Activated T-cell treated with anti-CD3 and anti-CD28 coated beads, Interleukin-2, amount 50 U/mL, for 4 hours (primary cell): ENCODE measurements around the gene GIT2. TPM values are rescaled to one million over a fixed set of nuclear protein-coding genes. Genes with fewer than 3 reads are reported as not detected.
"Not testable (repeated sequence)": the region's sequence is repeated elsewhere in the genome, so short reads cannot be mapped to it uniquely, and the experiment has no call there.

ENCODE experiments used
- ATAC-seq, 2 donors: fragments of 200-7000 bp; cut with Tn5 transposase; one replicate each; pipeline ENCODE4 v1.10.0; 2021
- DNase-seq: peaks from one replicate; pipeline ENCODE4 v3.0.0-alpha.2; 2020
- H3K27me3 Mint-ChIP-seq: one replicate; pipeline ENCODE4 v1.8.0; 2021; ENCODE audit warnings: low read depth, mixed read lengths
- H3K36me3 Mint-ChIP-seq: one replicate; pipeline ENCODE4 v1.8.0; 2022; ENCODE audit warnings: mixed read lengths; ENCODE audit not compliant: insufficient read depth
- H3K4me1 Mint-ChIP-seq: one replicate; pipeline ENCODE4 v1.8.0; 2021; ENCODE audit warnings: low read depth, mixed read lengths
- H3K4me3 Mint-ChIP-seq: one replicate; pipeline ENCODE4 v1.8.0; 2021; ENCODE audit warnings: mild to moderate bottlenecking, moderate library complexity, mixed read lengths
- H3K9me3 Mint-ChIP-seq: one replicate; pipeline ENCODE4 v1.8.0; 2021; ENCODE audit warnings: mixed read lengths
- total RNA-seq, 3 donors: library from RNA; stranded (reverse); gene quantifications; one replicate each; pipeline ENCODE4 v1.2.1, GENCODE V29; 2021

Gene GIT2
- total RNA-seq, 3 donors from 2014 or later: 43.0 to 51.8 (median 49.0) TPM

- peak in 1 of 2 donors; percentile 26 for ATAC-seq
- Mint-ChIP-seq H3K27me3 (no peaks in the 10 kb centered on the region), H3K4me1 (peaks cover 65% of the 10 kb centered on the region), H3K36me3 (peaks cover 11% of the 10 kb centered on the region), H3K4me3 (peak overlapping the region; percentile 19), H3K9me3 (no peaks in the 10 kb centered on the region)
- DNase-seq: no peak
These were observed 16.0 kb upstream of the GIT2 start for GRCh38 chr12:110012137-110012536.

GRCh38 chr12:110010853-110011723 lies 14.9 kb upstream of the GIT2 start:
- peak overlapping the region; percentile 35 for H3K4me3 Mint-ChIP-seq
- no peak for DNase-seq

GRCh38 chr12:110008681-110009398 lies 12.7 kb upstream of the GIT2 start:
- peaks cover 79% of the 10 kb centered on the region for H3K4me1 Mint-ChIP-seq
- not testable (repeated sequence) for DNase-seq, H3K4me3 Mint-ChIP-seq, H3K9me3 Mint-ChIP-seq, H3K27me3 Mint-ChIP-seq
- peaks cover 11% of the 10 kb centered on the region for H3K36me3 Mint-ChIP-seq
- ATAC-seq: peak; percentile 25 to 40

More at GRCh38 chr12:110010853-110011723, 14.9 kb upstream of the GIT2 start:
- Mint-ChIP-seq H3K4me1 (peaks cover 73% of the 10 kb centered on the region), H3K9me3 (no peaks in the 10 kb centered on the region), H3K27me3 (no peaks in the 10 kb centered on the region), H3K36me3 (peaks cover 11% of the 10 kb centered on the region)
- peak; percentile 26 to 27 for ATAC-seq

DNA sequence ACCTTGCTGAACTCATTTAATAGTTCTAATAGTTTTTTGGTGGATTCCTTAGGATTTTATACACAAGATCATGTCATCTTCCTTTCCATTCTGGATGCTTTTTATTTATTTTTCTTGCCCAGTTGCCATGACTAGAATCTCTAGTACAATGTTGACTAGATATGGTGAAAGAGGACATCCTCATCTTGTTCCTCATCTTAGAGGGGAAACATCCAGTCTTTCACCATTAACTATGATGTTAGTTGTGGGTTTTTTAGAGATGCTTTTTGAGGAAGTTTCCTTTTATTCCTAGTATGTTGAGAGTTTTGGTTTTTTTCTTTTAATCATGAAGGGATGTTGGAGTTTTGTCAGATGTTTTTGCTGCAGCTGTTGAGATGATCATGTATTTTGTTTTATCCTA lies 11.7 kb upstream of the GIT2 start:
- Mint-ChIP-seq H3K4me1 (peaks cover 85% of the 10 kb centered on the region), H3K36me3 (peaks cover 12% of the 10 kb centered on the region), H3K27me3 (no peaks in the 10 kb centered on the region), H3K9me3 (no peaks in the 10 kb centered on the region), H3K4me3 (no peak overlapping the region)
- DNase-seq (no peak), ATAC-seq (no peak)

GRCh38 chr12:110006115-110006514 lies 9.9 kb upstream of the GIT2 start:
- Mint-ChIP-seq H3K4me1 (peaks cover 85% of the 10 kb centered on the region), H3K4me3 (no peak overlapping the region)

DNA sequence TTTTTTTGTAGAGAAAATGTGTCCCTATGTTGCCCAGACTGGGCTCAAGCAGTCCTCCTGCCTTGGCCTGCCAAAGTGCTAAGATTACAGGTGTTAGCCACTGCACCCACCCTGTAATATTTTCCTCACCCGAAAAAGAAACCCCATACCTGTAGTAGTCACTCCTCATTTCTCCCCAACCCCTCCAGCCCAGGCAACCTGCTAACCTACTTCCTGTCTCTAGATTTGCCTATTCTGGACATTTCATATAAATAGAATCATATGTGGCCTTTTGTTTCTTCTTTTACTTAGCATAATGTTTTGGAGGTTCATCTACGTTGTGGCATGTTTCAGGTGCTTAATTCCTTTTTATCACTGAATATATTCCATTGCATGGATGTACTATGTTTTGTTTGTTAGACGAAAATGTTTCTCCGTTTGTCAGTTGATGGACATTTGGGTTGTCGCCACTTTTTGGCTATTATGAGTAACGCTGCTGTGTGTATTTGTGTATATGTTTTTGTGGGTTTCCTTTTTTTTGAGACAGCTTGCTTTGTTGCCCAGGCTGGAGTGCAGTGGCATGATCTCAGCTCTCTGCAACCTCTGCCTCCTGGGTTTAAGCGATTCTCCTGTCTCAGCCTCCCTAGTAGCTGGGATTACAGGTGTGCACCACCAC lies 9.3 kb upstream of the GIT2 start:
- Mint-ChIP-seq H3K4me1 (peaks cover 83% of the 10 kb centered on the region), H3K9me3 (no peaks in the 10 kb centered on the region), H3K36me3 (peaks cover 7% of the 10 kb centered on the region), H3K27me3 (no peaks in the 10 kb centered on the region), H3K4me3 (peak overlapping the region; percentile 59)
- no peak for DNase-seq
- ATAC-seq: peak in 1 of 2 donors; percentile 15

More at GRCh38 chr12:110006115-110006514, 9.9 kb upstream of the GIT2 start:
- Mint-ChIP-seq H3K27me3 (no peaks in the 10 kb centered on the region), H3K36me3 (peaks cover 7% of the 10 kb centered on the region), H3K9me3 (no peaks in the 10 kb centered on the region)
- DNase-seq (no peak), ATAC-seq (no peak)

- H3K9me3 Mint-ChIP-seq: no peaks in the 10 kb centered on the region
- H3K4me1 Mint-ChIP-seq: peaks cover 79% of the 10 kb centered on the region
- peak overlapping the region; percentile 4 for H3K4me3 Mint-ChIP-seq
- no peaks in the 10 kb centered on the region for H3K27me3 Mint-ChIP-seq
- peaks cover 7% of the 10 kb centered on the region for H3K36me3 Mint-ChIP-seq
- DNase-seq: no peak
- ATAC-seq: peak; percentile 81 to 85
These were observed 8.4 kb upstream of the GIT2 start for GRCh38 chr12:110004598-110004997.

DNA sequence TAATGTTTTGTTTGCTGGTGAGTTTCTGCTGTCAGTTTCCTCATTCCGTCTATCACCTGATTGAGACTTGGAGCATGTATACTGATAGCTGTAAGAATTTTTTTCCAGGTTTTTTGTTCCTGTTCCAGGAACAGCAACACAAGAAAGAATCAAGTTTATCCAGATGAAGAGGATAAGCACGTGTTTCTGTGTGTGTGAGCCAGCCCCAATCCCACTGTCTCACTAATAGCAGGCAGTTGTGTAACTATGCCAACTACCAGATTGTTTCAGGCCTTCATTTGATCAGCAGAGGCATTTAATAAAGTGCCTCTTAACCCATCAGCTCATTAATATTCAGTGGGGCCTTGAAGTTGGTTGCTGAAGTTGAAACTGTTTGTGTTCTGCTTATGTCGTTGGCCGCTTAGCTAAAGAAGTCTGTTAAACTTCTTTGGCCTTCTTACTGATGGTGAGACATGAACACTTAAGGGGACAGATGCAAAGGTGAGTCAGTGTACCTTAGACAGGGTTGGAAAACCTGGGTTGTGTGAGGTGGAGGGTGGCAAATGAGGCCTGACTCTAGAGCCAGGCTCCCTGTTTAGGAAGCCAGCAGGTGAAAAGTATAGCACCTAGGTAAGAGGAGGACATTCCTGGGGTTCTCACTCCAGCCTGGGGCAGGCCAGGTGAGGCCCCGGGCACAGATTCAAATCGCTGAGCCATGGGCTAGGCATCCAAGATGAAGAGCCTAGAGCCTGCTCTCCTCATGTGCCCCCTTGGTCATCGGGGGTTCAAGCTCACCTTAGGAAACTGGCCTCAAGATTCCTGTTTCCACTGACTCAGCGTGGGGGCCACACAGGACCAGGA lies 6.7 kb upstream of the GIT2 start:
- H3K9me3 Mint-ChIP-seq: no peaks in the 10 kb centered on the region
- H3K4me1 Mint-ChIP-seq: peaks cover 77% of the 10 kb centered on the region
- H3K27me3 Mint-ChIP-seq: no peaks in the 10 kb centered on the region

DNA sequence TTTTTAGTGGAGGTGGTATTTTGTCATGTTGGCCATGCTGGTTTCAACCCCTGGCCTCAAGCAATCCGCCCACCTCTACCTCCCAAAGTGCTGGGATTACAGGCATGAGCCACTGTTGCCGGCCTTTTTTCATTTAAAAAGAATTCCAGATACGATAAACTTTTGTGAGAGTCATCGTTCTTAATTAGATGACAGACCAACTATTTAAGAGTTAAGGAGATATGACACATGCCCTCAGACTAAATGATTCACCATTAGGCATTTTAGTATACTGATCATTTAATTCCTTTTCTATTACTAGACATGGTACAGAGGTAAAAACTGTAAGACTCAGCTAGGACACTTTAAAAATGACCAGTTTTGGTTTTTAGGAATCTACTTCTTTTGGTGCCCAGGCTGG lies 5.4 kb upstream of the GIT2 start:
- Mint-ChIP-seq H3K36me3 (peaks cover 3% of the 10 kb centered on the region), H3K9me3 (no peaks in the 10 kb centered on the region), H3K27me3 (no peaks in the 10 kb centered on the region), H3K4me3 (peak overlapping the region; percentile 100), H3K4me1 (peaks cover 75% of the 10 kb centered on the region)
- ATAC-seq: no peak
- DNase-seq: no peak

More for the DNA sequence above, 6.7 kb upstream of the GIT2 start:
- H3K36me3 Mint-ChIP-seq: peaks cover 4% of the 10 kb centered on the region
- DNase-seq: no peak
- no peak for ATAC-seq
- no peak overlapping the region for H3K4me3 Mint-ChIP-seq

DNA sequence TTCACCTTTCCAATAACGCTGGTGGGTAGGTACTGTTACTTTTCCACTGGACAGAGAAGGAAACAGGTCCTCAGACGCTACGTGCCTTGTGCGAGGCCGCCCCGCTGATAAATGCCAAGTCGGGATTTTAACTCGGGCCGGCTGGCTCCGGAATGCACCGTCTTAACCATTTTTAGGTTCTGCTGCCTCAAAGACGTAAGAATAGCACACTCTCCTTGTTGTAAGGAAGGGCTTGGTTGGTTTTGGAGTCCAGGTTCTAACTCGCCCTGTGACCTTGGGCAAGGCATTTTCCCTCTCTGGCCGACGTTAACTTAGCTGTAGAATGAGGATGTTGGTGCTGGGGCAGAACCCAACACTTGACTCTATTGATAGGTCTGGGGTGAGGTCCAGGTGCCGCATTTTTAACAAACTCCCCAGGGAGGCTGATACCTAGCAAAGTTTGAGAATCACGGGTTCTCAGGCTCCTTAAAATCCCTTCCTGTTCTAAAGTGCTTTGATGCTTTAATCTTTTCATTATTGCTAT lies 3.9 kb upstream of the GIT2 start:
- Mint-ChIP-seq H3K9me3 (no peaks in the 10 kb centered on the region), H3K4me3 (peak overlapping the region; percentile 100), H3K4me1 (peaks cover 65% of the 10 kb centered on the region), H3K27me3 (no peaks in the 10 kb centered on the region), H3K36me3 (peaks cover 3% of the 10 kb centered on the region)
- ATAC-seq (no peak), DNase-seq (no peak)

- DNase-seq: no peak
- peaks cover 3% of the 10 kb centered on the region for H3K36me3 Mint-ChIP-seq
These were observed 3.4 kb upstream of the GIT2 start for GRCh38 chr12:109999649-109999971.

GRCh38 chr12:109998904-109999648 lies 2.9 kb upstream of the GIT2 start, which contains the start of gene ANKRD13A:
TSS of gene ANKRD13A (plus strand) at chr12:109999430. CDS start at chr12:109999689, 259 bp downstream.
- ATAC-seq: peak; percentile 68
- H3K27me3 Mint-ChIP-seq: no peaks in the 10 kb centered on the region
- H3K9me3 Mint-ChIP-seq: no peaks in the 10 kb centered on the region
- H3K4me3 Mint-ChIP-seq: peak within 1 kb of the TSS; percentile 100
- DNase-seq: peak; percentile 79
- H3K4me1 Mint-ChIP-seq: peaks cover 64% of the 10 kb centered on the region
- peaks cover 3% of the 10 kb centered on the region for H3K36me3 Mint-ChIP-seq

More at GRCh38 chr12:109999649-109999971, 3.4 kb upstream of the GIT2 start:
- H3K4me3 Mint-ChIP-seq: peak overlapping the region; percentile 100
- H3K4me1 Mint-ChIP-seq: peaks cover 64% of the 10 kb centered on the region
- ATAC-seq: no peak
- no peaks in the 10 kb centered on the region for H3K27me3 Mint-ChIP-seq
- no peaks in the 10 kb centered on the region for H3K9me3 Mint-ChIP-seq
